Adrenal gland (tissue), 12 donors: ENCODE data around the gene CSAD. TPM values are rescaled to one million over a fixed set of nuclear protein-coding genes. Genes with fewer than 3 reads are reported as not detected.

ENCODE experiments used
- DNase-seq, 7 donors: peaks; one replicate each; pipeline ENCODE4 v3.0.0-alpha.2; 2019 to 2020
- H3K27ac ChIP-seq, 5 donors: fragments of 200-600 bp; sonication (generic) in 4 of 5; 1 replicate in 3 of 5; 2 replicates in 2 of 5; pipeline versions ENCODE4 v1.5.1 to v1.8.0; 2016 to 2020; ENCODE audit warnings: mild to moderate bottlenecking in 1 of 5
- H3K27me3 ChIP-seq: fragments of 200-600 bp; 2 replicates; pipeline ENCODE4 v1.8.0; 2021
- H3K36me3 ChIP-seq, 2 donors: fragments of 200-600 bp; replicated peaks in 1 of 2; 1 replicate in 1 of 2; 2 replicates in 1 of 2; pipeline versions ENCODE4 v1.5.1 to v1.8.0; 2018 to 2022
- H3K4me1 ChIP-seq, 2 donors: fragments of 200-600 bp; replicated peaks in 1 of 2; 1 replicate in 1 of 2; 2 replicates in 1 of 2; pipeline versions ENCODE4 v1.5.1 to v1.8.0; 2018 to 2021
- H3K4me3 ChIP-seq, 4 donors: fragments of 200-600 bp; sonication (generic) in 3 of 4; one replicate each; pipeline ENCODE4 v1.5.1; 2016 to 2018
- H3K9me3 ChIP-seq, 3 donors: fragments of 200-600 bp; sonication (generic) in 1 of 3; replicated peaks in 1 of 3; 1 replicate in 2 of 3; 2 replicates in 1 of 3; pipeline versions ENCODE4 v1.5.1 to v1.8.0; 2016 to 2021
- POLR2A ChIP-seq, 2 donors: fragments of 450-650 bp; IDR thresholded peaks; one replicate each; pipeline ENCODE4 v1.6.1; 2017; ENCODE audit warnings: antibody characterized with exemption in 2 of 2, mild to moderate bottlenecking in 2 of 2, moderate library complexity in 1 of 2
- WGBS, 4 donors: extraction: QIAGEN DNeasy Blood & Tissue Kit in 2 of 4; methylation state at CpG; one replicate each; pipeline versions ENCODE4 v1.1.5 to v1.1.7; 2013 to 2017; 5-methylcytosine and 5-hydroxymethylcytosine counted together
- intact Hi-C, 2 donors: fragments of 100-400 bp; cut with DNase I; formaldehyde crosslinking; loops; one replicate each; pipeline versions ENCODE4 v1.14.1 to v1.15.0; 2022 to 2023
- polyA plus RNA-seq, 3 donors: library from polyadenylated mRNA; stranded (reverse); fragments of 200-250 nt in 2 of 3; fragments of 350-450 nt in 1 of 3; fragmentation: Illumina TruSeq in 1 of 3; extraction: RNeasy Lipid Tissue Mini Kit (QIAGEN cat#74804) in 1 of 3; gene quantifications; one replicate each; pipeline ENCODE4 v1.2.3, GENCODE V29; 2013 to 2014
- total RNA-seq, 9 donors: library from RNA; depleted of rRNA in 4 of 9; stranded (reverse); fragments of >200 nt in 4 of 9; fragments of 120-200 nt in 1 of 9; fragmentation: NEBNext Ultra II Directional in 1 of 9; extraction: Animal tissue kit (Norgen Biotek cat#: 25700) in 1 of 9; gene quantifications; one replicate each; pipeline versions ENCODE4 v1.1.0 to v1.2.4, GENCODE V29; 2013 to 2023
- TF ChIP-seq, protein P1 (sequence below), 6 experiments: fragments of 450-650 bp in 4 of 6; fragments of 200-600 bp in 2 of 6; sonication (generic) in 1 of 6; IDR thresholded peaks; 1 replicate in 5 of 6; 2 replicates in 1 of 6; pipeline versions ENCODE4 v1.5.1 to v1.8.0; 2016 to 2021; ENCODE audit warnings: antibody characterized with exemption in 6 of 6, mild to moderate bottlenecking in 2 of 6, moderate library complexity in 1 of 6
- donor health status: healthy with polysubstance abuse.
- donor health status: Bipolar disorder and iron deficiency.
- donor health status: DM: yes; HTN: yes; CAD: no.
- donor health status: DM: no; HTN: no; CAD: no.
- donor health status: DM: no; HTN: no; CAD: no.
- donor health status: DM: yes; HTN: yes; CAD: no.

CSAD gene
- total and polyA plus RNA-seq, 12 donors, result 2.3 to 140 (median 20.6) TPM

DNA sequence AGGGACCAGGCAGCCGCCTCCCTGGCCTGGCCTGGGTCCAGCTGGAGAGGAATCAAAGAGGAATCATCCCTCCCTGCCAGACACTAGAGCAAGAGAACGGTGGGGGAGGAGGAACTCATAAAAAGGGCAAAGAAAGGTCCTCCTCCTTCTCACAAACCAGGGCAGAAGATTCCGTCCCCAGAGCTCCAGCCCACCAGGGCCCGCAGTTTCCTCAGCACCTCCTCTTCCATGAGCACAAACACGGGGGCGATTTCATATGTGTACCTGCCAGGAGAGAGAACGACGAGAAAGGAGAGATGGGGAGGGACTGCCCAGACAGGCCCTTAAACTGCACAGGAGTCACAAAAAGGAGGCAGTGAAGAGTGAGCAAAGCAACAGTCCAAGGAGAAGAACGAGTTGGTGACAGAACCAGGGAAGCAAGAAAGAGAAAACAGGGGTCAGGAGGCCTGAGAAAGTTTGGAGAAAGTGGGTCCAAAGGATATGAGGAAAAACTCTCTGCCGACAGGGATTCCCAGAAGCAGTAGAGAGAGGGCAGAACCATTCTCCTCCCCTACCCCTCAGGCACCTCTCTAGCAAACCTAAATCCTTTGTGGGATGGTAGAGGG is 8.9 kb downstream of the CSAD start:
- intact Hi-C loops, result no loop called here
- WGBS, 4 donors, result 42 to 59% (median 49%) methylated on average over 10 of the region's 10 CpGs
- TF ChIP-seq POLR2A (IDR thresholded peaks at IDR 0.05), result no peak
- TF ChIP-seq, protein P1, sequence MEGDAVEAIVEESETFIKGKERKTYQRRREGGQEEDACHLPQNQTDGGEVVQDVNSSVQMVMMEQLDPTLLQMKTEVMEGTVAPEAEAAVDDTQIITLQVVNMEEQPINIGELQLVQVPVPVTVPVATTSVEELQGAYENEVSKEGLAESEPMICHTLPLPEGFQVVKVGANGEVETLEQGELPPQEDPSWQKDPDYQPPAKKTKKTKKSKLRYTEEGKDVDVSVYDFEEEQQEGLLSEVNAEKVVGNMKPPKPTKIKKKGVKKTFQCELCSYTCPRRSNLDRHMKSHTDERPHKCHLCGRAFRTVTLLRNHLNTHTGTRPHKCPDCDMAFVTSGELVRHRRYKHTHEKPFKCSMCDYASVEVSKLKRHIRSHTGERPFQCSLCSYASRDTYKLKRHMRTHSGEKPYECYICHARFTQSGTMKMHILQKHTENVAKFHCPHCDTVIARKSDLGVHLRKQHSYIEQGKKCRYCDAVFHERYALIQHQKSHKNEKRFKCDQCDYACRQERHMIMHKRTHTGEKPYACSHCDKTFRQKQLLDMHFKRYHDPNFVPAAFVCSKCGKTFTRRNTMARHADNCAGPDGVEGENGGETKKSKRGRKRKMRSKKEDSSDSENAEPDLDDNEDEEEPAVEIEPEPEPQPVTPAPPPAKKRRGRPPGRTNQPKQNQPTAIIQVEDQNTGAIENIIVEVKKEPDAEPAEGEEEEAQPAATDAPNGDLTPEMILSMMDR (IDR thresholded peaks at IDR 0.05), result no peak
- Histone ChIP-seq H3K9me3 (no peaks in the 10 kb centered on the region), H3K27ac (no peak overlapping the region), H3K4me1 (peaks cover 6 to 19% of the 10 kb centered on the region in 2 donors), H3K27me3 (no peaks in the 10 kb centered on the region), H3K36me3 (peaks cover 0 to 3% of the 10 kb centered on the region in 2 donors), H3K4me3 (no peak overlapping the region)
- peak; percentile 67 to 84 (median 81) for DNase-seq

DNA sequence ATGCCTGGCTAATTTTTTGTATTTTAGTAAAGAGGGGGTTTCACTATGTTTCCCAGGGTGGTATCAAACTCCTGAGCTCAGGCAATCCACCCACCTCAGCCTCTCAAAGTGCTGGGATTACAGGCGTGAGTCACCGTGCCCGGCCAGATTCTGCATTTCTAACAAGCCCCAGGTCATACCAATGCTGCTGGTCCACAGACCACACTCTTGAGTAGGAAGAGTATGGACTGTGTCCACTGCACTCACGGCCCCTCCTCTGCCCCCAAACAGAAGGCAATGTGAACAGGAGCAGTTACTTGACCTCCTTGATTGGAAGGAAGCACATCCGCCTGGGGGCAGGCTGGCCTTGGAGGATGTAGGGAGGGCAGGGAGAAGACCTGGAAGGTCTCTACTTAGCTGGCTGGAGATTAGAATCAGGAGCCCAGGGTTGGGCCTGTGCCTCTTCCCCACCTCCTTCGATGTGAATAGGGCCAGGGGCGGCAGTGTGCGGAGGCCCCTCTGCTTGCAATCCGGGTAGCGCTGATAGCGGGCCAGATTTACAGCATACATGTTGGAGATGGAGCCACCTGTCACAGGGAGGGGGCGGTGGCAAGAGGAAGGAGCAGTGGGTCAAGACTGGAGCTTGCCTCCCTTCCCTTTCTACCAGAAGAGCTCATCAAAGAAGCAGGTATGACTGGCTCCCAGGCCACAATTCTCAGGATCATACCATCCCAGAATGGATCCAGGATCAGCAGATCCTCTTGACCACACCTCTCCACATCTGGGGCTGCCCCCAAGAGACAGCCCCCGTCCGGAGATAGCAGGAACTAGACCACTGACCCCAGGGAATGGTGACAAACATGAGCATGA is 9.6 kb downstream of the CSAD start:
- H3K4me3 ChIP-seq, result no peak overlapping the region
- intact Hi-C loops, result no loop called here
- H3K27ac ChIP-seq, result no peak overlapping the region
- no peaks in the 10 kb centered on the region for H3K27me3 ChIP-seq
- H3K9me3 ChIP-seq, result no peaks in the 10 kb centered on the region
- 80 to 89% (median 86%) methylated on average over 9 to 14 of the region's 14 CpGs for WGBS, 4 donors
- peak in 1 of 7 donors; percentile 46 for DNase-seq
- peaks cover 0 to 3% of the 10 kb centered on the region in 2 donors for H3K36me3 ChIP-seq
- H3K4me1 ChIP-seq, result peaks cover 6 to 19% of the 10 kb centered on the region in 2 donors
- no peak for TF ChIP-seq POLR2A (IDR thresholded peaks at IDR 0.05)
- TF ChIP-seq, protein P1 (IDR thresholded peaks at IDR 0.05), result no peak

DNA sequence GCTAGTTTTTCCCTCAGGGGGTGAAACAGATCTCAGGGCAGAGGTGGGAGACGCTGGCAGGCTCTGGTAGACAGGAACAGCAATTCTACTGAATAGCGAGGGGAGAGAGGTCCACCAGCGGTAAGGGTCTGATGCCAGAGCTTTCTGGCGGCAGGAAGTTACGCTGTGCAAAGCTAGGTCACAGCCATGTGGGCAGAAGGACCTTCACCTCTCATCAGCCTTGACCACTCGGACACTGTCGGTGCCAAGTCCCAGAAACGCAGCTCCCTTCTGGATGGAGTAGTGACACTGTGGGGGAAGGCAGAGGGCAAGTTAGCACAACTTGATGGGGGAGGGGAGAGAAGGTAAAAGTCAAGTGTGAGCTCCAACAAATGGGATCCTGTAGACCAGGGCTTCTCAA is 10.5 kb downstream of the CSAD start:
- Histone ChIP-seq H3K4me1 (peaks cover 6 to 17% of the 10 kb centered on the region in 2 donors), H3K27me3 (no peaks in the 10 kb centered on the region), H3K4me3 (no peak overlapping the region), H3K9me3 (no peaks in the 10 kb centered on the region), H3K27ac (no peak overlapping the region), H3K36me3 (peaks cover 0 to 3% of the 10 kb centered on the region in 2 donors)
- 71 to 84% (median 76%) methylated on average over 8 of the region's 8 CpGs for WGBS, 4 donors
- peak in 1 of 7 donors; percentile 35 for DNase-seq
- no peak for TF ChIP-seq POLR2A (IDR thresholded peaks at IDR 0.05)
- TF ChIP-seq, protein P1 (IDR thresholded peaks at IDR 0.05), result no peak
- intact Hi-C loops, result no loop called here

DNA sequence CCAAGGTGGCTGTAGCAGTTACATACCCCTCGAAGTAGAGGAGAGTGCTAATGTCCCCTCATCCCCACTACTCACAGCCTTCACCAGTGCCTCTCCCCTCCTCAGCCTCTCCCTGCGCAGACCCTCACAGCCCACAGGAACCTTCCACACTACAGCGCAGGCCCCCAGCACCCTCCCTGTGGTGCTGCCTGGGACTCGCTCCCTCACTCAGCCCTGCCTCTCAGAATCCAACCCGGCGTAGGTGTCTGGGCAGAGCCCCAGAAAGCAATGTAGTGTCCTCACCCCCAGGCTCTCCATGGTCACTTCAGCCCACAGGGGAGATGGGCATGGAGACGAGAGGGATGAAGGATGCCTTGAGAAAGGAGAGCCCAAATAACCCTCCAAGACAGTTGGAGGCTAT is 11.1 kb downstream of the CSAD start:
- WGBS, 4 donors, result 94 to 99% (median 96%) methylated on average over 7 of the region's 7 CpGs
- DNase-seq, result peak in 1 of 7 donors; percentile 20
- Histone ChIP-seq H3K4me3 (no peak overlapping the region), H3K27me3 (no peaks in the 10 kb centered on the region), H3K27ac (no peak overlapping the region), H3K4me1 (peaks cover 6 to 11% of the 10 kb centered on the region in 2 donors), H3K36me3 (peaks cover 0 to 3% of the 10 kb centered on the region in 2 donors), H3K9me3 (no peaks in the 10 kb centered on the region)
- intact Hi-C loops, result no loop called here
- TF ChIP-seq POLR2A (IDR thresholded peaks at IDR 0.05), result no peak
- TF ChIP-seq, protein P1 (IDR thresholded peaks at IDR 0.05), result no peak
